Skeletal muscle cell (primary cell): ENCODE results near the gene PDZRN3.
"Not testable (repeated sequence)": the region's sequence is repeated elsewhere in the genome, so short reads cannot be mapped to it uniquely, and the experiment has no call there.

Experiments used
- DNase-seq: peaks from one replicate; pipeline ENCODE4 v3.0.0-alpha.2; 2010; ENCODE audit warnings: low read depth
- H3K4me3 ChIP-seq: 2 replicates; pipeline ENCODE4 v1.5.1; 2011; ENCODE audit warnings: low read depth, mild to moderate bottlenecking, control low read depth, low read length, moderate library complexity

Gene PDZRN3

DNA sequence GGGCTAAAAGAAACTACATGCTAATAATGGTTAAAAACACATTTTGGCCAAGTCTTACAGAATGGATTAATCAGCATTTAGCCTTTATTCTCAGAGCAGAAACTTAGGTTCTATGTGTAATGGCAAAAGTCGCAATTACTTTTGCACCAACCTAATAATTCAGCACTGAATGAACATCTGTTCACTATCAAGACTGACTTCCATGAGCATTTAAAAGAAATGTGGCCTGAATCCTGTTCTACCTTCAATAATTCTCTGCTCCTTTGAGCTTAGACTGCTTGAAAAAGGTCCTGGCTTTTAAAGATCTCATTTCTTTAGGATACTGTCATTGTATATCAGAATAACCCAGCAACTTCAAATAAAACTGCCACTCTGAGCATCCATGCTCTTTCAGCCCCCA lies 145.9 kb downstream of the PDZRN3 start:
- no peak overlapping the region for H3K4me3 ChIP-seq
- no peak for DNase-seq

- no peak overlapping the region for H3K4me3 ChIP-seq
These were observed 149.0 kb downstream of the PDZRN3 start for GRCh38 chr3:73475717-73476116.

DNA sequence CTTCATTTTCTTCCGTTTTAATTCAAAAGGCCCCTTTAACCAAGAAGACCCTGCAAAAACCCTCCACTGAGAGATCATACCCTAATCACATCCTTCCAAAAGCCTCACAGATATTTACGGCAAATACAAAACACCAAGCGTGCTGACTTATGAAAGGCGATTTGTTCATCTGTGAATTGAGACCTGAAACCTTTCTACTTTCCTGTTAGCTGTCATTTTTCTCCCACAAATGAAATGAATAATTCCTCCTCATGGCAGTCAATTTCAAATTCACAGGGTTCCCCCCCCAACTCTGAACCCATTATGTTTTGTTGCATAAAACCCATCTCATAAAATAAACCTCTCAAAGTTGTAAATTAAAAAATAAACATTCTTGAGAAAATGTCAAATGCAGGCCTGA lies 149.6 kb downstream of the PDZRN3 start:
- DNase-seq, result no peak
- H3K4me3 ChIP-seq, result no peak overlapping the region

More at GRCh38 chr3:73475717-73476116, 149.0 kb downstream of the PDZRN3 start:
- DNase-seq, result no peak

DNA sequence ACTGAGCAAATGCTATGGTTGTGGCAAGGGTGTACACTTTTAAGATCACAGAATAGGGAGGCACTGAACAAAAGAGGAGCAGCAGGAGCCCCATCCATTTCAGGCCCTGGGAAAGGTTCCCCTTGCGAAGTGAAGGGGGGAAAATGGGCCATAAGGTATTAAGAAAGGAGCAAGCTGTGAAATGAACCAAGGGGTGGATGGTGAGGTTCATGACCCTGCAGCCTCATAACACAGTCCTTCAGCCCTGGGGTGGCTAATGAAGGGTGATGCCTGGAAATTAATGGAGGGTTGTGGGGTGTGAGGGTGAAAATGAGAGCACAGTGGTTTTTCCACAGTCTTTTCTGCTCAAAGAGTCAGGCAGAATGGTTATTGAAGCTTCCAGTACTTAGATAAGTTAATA lies 150.1 kb downstream of the PDZRN3 start:
- H3K4me3 ChIP-seq, result no peak overlapping the region
- no peak for DNase-seq

DNA sequence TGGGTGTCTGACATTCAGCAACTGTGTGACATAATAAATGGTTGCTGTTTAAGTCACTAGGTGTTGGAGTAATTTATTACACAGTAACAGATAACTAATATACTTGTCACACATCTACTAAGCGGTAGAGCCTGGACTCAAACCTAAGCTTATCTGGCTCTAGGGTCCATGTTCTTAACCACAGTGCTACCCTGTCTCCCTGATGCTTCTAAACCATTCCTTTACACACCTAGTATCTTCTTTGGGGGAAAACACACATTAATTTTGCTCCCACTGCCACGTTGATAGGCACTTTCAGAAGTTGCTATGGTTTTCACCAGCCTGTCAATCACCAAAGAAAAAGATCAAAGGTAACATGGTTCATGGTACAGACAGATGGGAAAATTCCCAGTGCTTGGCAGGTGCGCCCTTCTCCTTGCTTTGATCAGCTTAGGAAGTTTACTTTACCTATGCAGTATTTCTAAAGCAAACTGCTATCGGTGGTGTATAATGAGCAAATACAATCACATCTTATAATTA lies 150.8 kb downstream of the PDZRN3 start:
- no peak overlapping the region for H3K4me3 ChIP-seq

GRCh38 chr3:73473181-73473897 lies 151.4 kb downstream of the PDZRN3 start:
- H3K4me3 ChIP-seq, result no peak overlapping the region
- DNase-seq, result no peak

More for the DNA sequence above, 150.8 kb downstream of the PDZRN3 start:
- DNase-seq, result no peak

- H3K4me3 ChIP-seq, result no peak overlapping the region
- no peak for DNase-seq
These were observed 152.6 kb downstream of the PDZRN3 start for GRCh38 chr3:73471986-73472787.

DNA sequence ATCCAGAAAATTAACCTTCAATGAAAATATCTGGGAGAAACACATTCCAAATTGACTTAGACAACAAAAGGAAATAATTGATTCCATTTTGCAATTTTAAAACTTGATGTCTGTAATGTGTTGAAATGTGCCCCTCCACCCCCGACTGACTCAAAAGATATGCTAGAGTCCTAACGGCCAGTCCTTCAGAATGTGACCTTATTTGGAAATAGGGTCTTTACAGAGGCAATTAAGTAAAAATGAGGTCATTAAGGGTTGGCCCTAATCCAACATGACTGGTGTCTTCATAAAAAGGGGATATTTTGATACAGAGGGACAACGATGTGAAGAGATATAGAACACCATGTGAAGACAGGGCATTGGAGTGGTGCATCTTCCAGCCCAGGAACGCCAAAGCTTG lies 153.9 kb downstream of the PDZRN3 start:
- no peak overlapping the region for H3K4me3 ChIP-seq
- DNase-seq, result no peak

- no peak overlapping the region for H3K4me3 ChIP-seq
- no peak for DNase-seq
These were observed 155.4 kb downstream of the PDZRN3 start for GRCh38 chr3:73469331-73469730.

GRCh38 chr3:73467211-73467610 lies 157.5 kb downstream of the PDZRN3 start:
- H3K4me3 ChIP-seq, result no peak overlapping the region
- no peak for DNase-seq

DNA sequence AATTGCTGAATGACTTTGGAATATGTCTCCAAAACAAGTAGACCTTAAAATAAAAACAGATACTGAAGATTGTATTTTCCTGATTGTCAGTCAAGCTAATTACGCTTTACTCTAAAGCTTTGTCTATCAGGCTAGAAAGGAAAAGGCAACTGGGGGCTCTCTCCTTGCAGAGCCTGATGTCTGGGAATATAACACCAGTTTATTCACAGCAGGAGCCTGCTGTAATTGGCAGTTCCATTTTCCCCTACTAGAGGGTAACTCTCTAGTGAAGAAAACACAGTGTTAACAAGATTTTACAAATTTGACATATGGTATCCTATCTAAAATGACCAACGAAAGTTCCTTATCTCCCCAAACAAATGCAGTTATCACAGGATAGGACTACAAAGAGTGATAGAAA lies 158.8 kb downstream of the PDZRN3 start:
- DNase-seq, result no peak
- no peak overlapping the region for H3K4me3 ChIP-seq

DNA sequence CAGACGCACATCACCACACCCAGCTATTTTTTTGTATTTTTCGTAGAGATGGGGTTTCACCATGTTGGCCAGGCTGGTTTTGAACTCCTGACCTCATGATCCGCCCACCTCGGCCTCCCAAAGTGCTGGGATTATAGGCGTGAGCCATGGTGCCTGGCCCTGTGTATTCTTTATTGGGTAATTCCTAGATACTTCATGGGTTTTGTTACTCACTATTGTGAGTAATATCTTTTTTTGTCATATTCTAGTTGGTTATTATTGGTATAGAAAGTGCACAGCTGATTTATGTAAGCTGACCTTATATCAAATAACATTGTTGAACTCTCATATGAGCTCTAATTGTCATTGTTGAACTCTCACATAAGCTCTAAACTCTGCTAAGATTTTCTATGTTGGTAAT lies 160.6 kb downstream of the PDZRN3 start:
- not testable (repeated sequence) for DNase-seq, H3K4me3 ChIP-seq

DNA sequence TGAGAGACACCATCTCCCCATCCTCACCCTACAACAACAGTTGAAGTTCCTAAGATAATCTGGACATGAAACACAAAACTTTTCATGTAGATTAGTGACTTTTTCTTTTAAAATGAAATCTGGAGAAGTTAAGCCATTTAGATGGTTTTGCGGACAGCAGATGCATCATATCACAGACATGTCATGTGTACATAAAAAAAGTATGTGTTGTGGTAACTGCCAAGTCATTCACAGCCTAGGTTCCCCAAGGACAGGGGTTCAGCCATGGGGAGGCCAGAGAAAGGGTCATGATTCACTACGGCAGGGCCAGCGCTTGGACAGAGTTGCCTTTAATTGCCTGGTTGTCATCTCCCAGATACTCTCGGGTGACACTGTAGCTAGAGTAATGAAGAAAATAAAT lies 163.2 kb downstream of the PDZRN3 start:
- H3K4me3 ChIP-seq, result no peak overlapping the region
- peak; percentile 38 for DNase-seq

- no peak overlapping the region for H3K4me3 ChIP-seq
- DNase-seq, result no peak
These were observed 165.0 kb downstream of the PDZRN3 start for GRCh38 chr3:73459711-73460110.

GRCh38 chr3:73453666-73454065 lies 171.1 kb downstream of the PDZRN3 start:
- H3K4me3 ChIP-seq, result no peak overlapping the region
- DNase-seq, result peak; percentile 37

DNA sequence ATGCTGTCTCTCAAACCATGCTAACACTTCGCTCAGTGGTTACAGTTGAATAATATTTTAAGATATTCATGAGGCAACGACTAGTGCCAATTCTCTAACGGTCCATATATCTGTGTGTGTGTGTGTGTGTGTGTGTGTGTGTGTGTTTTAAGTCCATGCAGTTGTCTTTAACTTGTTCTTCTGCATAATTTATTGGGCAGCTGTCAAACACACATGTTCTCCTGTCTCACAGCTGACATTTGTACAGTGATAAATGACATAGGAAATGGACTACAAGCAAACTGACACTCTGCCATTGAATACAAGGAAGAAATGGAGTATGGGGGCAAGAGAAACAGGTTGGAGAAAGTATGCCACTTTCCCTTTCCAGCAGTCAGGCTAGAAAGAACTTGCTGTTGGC lies 172.0 kb downstream of the PDZRN3 start:
- no peak overlapping the region for H3K4me3 ChIP-seq
- peak; percentile 17 for DNase-seq

GRCh38 chr3:73451301-73451944 lies 173.3 kb downstream of the PDZRN3 start:
- DNase-seq, result no peak
- no peak overlapping the region for H3K4me3 ChIP-seq

GRCh38 chr3:73449774-73450173 lies 175.0 kb downstream of the PDZRN3 start:
- no peak for DNase-seq
- H3K4me3 ChIP-seq, result no peak overlapping the region

- DNase-seq, result no peak
- no peak overlapping the region for H3K4me3 ChIP-seq
These were observed 175.9 kb downstream of the PDZRN3 start for GRCh38 chr3:73448761-73449301.

DNA sequence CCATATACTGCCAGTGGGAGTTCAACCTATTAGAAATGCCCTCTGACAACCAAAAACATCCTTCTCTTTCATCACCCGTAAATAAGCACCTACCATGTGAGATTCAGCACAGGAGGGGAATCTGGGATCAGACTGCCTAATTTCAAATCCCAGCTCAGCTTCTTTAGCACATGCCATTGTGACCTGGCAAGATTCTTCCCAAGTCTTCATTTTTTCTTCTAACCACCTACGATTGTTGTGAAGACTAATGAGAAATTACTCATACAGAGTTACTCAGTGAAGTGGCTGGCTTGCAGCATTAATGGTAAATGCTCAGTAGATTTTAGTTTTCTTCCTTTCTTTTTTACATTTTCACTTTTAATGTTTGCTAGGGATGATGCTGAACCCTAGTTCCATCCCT lies 176.7 kb downstream of the PDZRN3 start:
- no peak overlapping the region for H3K4me3 ChIP-seq
- no peak for DNase-seq
